GM12878 (cell line): Measurements from ENCODE around the gene MRPL55.

Source experiments
- EP300 ChIP-seq, 2 experiments: fragments of 150-350 bp in 1 of 2; IDR thresholded peaks; 2 replicates each; pipeline ENCODE4 v1.6.1; 2011 to 2012; ENCODE audit warnings: low read depth in 2 of 2, low read length in 2 of 2, borderline replicate concordance in 1 of 2, improper control_type of control experiment in 1 of 2, inconsistent platforms in 1 of 2; ENCODE audit not compliant: control insufficient read depth in 1 of 2
- EZH2 ChIP-seq: IDR thresholded peaks from 2 replicates; pipeline ENCODE4 v1.6.1; 2012; ENCODE audit warnings: low read depth, mild to moderate bottlenecking, control low read depth, inconsistent platforms, low read length, borderline replicate concordance; ENCODE audit not compliant: control insufficient read depth
- POLR2A ChIP-seq: IDR thresholded peaks from 2 replicates; pipeline ENCODE4 v1.6.1; 2011; ENCODE audit warnings: low read depth, mild to moderate bottlenecking, low read length
- SMAD5 ChIP-seq: IDR thresholded peaks from 2 replicates; pipeline ENCODE4 v1.6.1; 2016; ENCODE audit warnings: antibody characterized with exemption, low read depth
- TAF1 ChIP-seq: IDR thresholded peaks from 2 replicates; pipeline ENCODE4 v1.6.1; 2011; ENCODE audit warnings: mild to moderate bottlenecking, low read depth, low read length, borderline replicate concordance
- TBL1XR1 ChIP-seq: IDR thresholded peaks from 2 replicates; pipeline ENCODE4 v1.6.1; 2012; ENCODE audit warnings: low read depth, low read length, improper control_type of control experiment
- TCF12 ChIP-seq: IDR thresholded peaks from 2 replicates; pipeline ENCODE4 v1.6.1; 2011; ENCODE audit warnings: low read depth, mild to moderate bottlenecking, low read length
- TF ChIP-seq, protein P1 (sequence below), 3 experiments: IDR thresholded peaks in 2 of 3; conservative IDR thresholded peaks in 1 of 3; 2 replicates each; pipeline ENCODE4 v1.5.1; 2011; ENCODE audit warnings: low read depth in 3 of 3, low read length in 3 of 3, mild to moderate bottlenecking in 3 of 3, control low read depth in 2 of 3, moderate library complexity in 2 of 3, inconsistent platforms in 1 of 3, mixed read lengths in 1 of 3; ENCODE audit not compliant: control insufficient read depth in 2 of 3, insufficient read depth in 1 of 3; ENCODE audit errors: extremely low read depth in 1 of 3

GRCh38 chr1:228152918-228153258, 43.8 kb upstream of the MRPL55 start:
- TF ChIP-seq POLR2A (no peak), EP300 (IDR thresholded peaks at IDR 0.05; ENCODE audit: borderline replicate concordance in 1 of 2, control insufficient read depth in 1 of 2, low read depth in 2 of 2, low read length in 2 of 2) (no peak), EZH2 (no peak), TCF12 (no peak), TAF1 (no peak), SMAD5 (no peak), TBL1XR1 (no peak)
- TF ChIP-seq, protein P1, sequence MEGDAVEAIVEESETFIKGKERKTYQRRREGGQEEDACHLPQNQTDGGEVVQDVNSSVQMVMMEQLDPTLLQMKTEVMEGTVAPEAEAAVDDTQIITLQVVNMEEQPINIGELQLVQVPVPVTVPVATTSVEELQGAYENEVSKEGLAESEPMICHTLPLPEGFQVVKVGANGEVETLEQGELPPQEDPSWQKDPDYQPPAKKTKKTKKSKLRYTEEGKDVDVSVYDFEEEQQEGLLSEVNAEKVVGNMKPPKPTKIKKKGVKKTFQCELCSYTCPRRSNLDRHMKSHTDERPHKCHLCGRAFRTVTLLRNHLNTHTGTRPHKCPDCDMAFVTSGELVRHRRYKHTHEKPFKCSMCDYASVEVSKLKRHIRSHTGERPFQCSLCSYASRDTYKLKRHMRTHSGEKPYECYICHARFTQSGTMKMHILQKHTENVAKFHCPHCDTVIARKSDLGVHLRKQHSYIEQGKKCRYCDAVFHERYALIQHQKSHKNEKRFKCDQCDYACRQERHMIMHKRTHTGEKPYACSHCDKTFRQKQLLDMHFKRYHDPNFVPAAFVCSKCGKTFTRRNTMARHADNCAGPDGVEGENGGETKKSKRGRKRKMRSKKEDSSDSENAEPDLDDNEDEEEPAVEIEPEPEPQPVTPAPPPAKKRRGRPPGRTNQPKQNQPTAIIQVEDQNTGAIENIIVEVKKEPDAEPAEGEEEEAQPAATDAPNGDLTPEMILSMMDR (IDR thresholded peaks at IDR 0.05 in 2 of 3, conservative IDR thresholded peaks at IDR 0.05 in 1 of 3; ENCODE audit: control insufficient read depth in 2 of 3, extremely low read depth in 1 of 3, insufficient read depth in 1 of 3, low read depth in 3 of 3, low read length in 3 of 3) = no peak
